GM12873 (cell line): Measurements from ENCODE around the gene CAMTA1.

Experiments
- CTCF ChIP-seq: IDR thresholded peaks from 2 replicates; pipeline ENCODE4 v1.5.1; 2012; ENCODE audit warnings: low read depth, mild to moderate bottlenecking, moderate library complexity, low read length, control low read depth; ENCODE audit not compliant: insufficient read depth; ENCODE audit errors: missing control alignments

The CAMTA1 gene

GRCh38 chr1:7373876-7374562 is 588.8 kb downstream of the CAMTA1 start:
- no peak for TF ChIP-seq CTCF

- TF ChIP-seq CTCF = no peak
Measured at GRCh38 chr1:7374563-7375160, 589.4 kb downstream of the CAMTA1 start.

- no peak for TF ChIP-seq CTCF
Measured at GRCh38 chr1:7375329-7375728, 590.1 kb downstream of the CAMTA1 start.

- no peak for TF ChIP-seq CTCF
Measured at GRCh38 chr1:7375781-7376660, 590.8 kb downstream of the CAMTA1 start.

GRCh38 chr1:7376676-7377075 is 591.4 kb downstream of the CAMTA1 start:
- TF ChIP-seq CTCF = no peak

GRCh38 chr1:7378346-7379130 is 593.3 kb downstream of the CAMTA1 start:
- TF ChIP-seq CTCF = no peak
